GM21737 (cell line): ENCODE data around the gene MAG.

Experiments
- ATAC-seq: cut with Tn5 transposase; IDR thresholded peaks from one replicate; pipeline ENCODE4 v1.9.1; 2021; ENCODE audit warnings: mild to moderate bottlenecking, moderate library complexity; ENCODE audit not compliant: unreplicated experiment

Gene MAG

GRCh38 chr19:35314031-35314430 lies 22.1 kb downstream of the MAG start:
- ATAC-seq, result no peak

DNA sequence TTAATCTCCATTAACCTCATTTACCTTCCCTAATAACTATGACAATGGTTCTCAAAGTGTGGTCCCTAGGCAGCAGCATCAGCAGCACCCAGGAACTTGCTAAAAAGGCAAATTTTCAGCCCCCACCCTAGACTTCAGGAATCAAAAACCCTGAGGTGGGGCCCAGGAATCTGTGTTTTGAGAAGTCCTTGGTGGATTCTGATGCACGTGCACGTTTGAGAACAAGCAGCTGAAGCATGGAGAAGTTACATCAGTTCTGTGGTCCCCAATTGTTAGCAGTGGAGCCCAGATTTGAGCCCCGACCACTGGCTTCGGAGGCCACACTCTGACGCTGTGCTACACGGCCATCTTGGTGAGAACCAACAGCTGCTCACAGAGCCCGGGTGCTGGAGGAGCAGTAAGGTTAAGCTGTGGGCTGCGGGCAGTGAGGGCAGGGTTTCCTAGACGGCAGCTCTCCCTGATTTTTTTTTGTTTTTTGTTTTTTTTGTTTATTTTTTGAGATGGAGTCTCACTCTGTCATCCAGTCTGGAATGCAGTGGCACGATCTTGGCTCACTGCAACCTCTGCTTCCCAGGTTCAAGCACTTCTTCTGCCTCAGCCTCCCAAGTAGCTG lies 23.0 kb downstream of the MAG start:
- no peak for ATAC-seq

DNA sequence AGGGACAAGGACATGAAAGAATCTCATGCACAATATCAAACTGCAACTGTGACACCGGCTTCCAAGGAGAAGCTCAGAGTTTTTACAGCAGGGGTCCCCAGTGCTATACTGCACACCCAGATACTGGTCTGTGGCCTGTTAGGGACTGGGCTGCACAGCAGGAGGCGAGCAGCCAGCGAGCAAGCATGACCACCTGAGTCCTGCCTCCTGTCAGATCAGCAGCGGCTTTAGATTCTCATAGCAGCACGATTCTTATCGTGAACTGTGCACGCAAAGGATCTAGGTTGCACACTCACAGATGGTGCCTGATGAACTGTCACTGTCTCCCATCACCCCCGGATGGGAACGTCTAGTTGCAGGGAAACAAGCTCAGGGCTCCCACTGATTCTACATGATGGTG lies 23.9 kb downstream of the MAG start:
- ATAC-seq, result no peak

- ATAC-seq, result no peak
Observed at GRCh38 chr19:35316560-35316959, 24.6 kb downstream of the MAG start.

DNA sequence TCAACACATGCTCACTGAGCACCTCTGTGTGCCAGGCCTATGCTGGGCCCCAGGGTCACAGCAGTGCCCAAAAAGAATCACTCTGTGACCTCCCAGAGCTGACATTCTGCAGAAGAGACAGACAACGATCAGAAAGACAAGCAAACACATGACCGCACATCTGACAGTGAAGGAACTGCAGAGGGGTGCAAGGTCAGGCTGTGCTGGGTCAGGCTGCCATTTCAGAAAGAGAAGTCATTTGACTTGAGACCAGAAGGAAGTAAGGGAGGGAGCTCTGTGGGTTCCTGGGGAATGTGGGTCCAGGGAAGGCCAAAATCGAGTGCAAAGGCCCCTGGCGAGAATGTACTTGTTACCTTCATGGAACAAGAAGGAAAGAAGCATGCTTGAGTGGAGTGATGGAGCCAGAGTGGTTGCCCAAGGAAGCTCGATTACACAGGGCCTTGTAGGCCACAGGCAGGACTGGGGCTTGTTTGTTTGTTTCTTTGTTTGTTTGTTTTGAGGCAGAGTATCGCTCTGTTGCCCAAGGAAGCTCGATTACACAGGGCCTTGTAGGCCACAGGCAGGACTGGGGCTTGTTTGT lies 25.6 kb downstream of the MAG start:
- no peak for ATAC-seq

DNA sequence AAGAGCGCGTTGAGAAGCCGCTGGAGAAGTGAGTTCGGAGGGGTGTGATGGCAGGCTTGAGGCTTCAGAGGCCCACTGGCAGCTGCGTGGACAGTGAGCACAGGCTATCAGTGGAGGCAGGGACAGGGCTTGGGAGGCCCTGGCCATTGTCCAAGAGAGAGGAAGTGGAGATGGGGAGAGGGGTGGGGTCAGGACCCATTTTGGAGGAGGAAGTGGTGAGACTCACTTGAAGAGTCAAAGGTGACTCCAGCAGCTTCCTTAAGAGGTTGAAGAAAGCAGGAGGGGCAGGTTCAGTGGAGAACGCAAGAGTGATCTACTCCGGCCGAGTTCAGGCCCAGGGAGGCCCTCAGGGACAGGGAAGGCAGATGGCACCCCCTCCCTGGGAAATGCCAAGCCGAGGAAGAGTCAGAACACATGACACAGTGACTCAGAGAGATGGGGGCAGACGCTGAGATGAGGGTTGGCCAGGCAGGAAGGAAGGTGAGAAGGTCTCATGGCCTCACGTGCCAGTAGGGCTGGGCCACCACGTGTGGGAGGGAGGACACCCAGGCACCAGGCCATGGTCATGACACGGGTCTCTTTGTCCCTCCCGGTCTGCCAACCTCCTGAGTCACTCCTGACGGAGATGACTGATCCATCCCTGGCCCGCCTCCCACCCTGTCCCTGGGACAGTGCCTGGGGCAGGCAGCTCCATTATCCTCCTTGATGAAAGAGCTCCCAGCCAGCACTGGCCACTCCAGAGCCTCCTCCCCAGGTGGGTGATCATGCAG lies 26.9 kb downstream of the MAG start:
- no peak for ATAC-seq

DNA sequence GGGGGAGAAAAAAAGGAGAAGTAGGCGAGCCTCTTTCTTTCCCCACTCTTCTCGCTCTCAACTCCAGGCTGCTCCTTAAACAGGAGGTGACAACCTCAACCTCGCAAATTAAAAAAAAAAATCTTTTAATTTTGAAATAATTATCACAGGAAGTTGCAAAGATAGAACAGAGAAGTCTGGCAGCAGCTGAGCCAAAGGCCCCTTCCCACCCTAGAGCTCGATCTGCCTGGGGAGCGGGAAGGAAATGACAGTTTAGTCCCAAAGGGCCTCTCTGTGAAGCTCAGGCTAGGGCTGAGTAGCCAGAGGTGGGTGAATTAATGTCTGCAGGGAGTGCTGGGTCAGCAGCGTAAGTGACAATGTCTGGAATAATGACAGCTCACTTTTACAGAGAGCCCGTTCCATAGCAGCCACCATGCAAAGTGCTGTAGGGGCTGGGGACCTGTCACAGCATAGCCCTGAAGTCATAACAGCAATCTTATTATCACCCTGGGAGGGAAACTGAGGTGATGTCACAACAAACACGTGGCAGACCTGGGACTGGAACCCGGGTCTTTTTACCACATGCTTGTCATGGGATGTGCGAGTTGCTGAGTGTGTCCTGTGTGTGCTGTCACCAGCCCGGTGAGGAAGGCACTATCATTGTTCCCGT lies 28.2 kb downstream of the MAG start:
- no peak for ATAC-seq

- no peak for ATAC-seq
Observed at GRCh38 chr19:35321291-35321690, 29.3 kb downstream of the MAG start.

- ATAC-seq, result no peak
Observed at GRCh38 chr19:35322014-35322413, 30.1 kb downstream of the MAG start.

GRCh38 chr19:35327642-35328041 lies 35.7 kb downstream of the MAG start:
- no peak for ATAC-seq

- ATAC-seq, result peak; percentile 36
Observed at GRCh38 chr19:35328851-35329285, 36.9 kb downstream of the MAG start, which contains the start of gene CD22. TSS of gene CD22 (plus strand) at chr19:35329187. CDS start at chr19:35332041, 2,854 bp downstream.

GRCh38 chr19:35329323-35329722 lies 37.4 kb downstream of the MAG start:
- peak; percentile 4 for ATAC-seq

- peak; percentile 46 for ATAC-seq
Observed at GRCh38 chr19:35330475-35330874, 38.5 kb downstream of the MAG start.

DNA sequence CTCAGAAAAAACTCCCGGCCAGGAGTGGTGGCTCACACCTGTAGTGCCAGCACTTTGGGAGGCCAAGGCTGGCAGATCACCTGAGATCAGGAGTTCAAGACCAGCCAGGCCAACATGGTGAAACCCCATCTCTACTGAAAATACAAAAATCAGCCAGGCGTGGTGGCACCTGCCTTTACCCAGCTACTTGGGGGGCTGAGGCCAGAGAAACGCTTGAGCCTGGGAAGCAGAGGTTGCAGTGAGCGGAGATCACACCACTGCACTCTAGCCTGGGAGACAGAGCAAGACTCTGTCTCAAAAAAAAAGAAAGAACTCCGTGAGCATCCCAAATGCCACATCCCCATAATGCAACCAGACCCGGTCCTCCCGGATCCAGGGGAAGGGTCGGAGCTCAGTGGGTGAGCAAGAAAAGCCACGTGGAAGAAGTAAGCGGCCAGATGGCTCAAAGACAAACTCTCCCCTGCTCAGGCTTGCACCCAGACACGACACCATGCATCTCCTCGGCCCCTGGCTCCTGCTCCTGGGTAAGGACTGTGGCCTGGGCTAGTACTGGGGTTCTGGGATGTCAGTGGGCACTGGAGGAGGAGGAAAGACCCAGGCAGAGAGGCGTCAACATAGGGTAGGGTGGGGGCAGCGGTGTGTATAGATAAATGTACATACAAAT lies 39.7 kb downstream of the MAG start:
- ATAC-seq, result no peak

GRCh38 chr19:35332817-35333216 lies 40.9 kb downstream of the MAG start:
- no peak for ATAC-seq

DNA sequence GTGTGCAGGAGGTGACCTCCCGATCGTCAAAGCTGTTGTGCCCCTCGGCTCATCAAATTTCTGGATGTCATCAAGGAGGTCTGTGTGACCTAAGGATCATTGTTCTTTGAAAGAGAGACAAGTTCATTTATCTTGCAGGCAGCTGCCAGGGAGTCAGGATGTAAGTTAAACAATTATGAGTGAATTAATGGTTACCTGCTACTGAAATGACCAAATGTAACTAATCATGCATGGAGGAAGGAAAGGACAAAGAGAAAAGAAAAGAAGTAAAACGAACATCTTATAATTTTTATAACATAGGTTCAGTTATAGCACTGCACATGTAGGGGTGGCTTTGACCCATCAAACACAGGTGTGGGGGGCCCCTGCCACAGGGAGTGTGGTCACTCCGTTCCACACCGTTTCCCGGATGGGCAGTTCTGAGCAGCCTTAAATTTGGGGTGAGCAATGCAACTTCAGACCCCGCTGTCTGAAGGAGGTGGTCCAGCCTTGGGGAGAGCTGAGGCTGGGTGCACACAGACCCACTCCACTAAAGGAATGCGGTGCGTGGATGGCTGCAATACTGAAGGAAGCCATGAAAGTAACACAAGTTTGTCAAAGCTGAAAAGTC lies 42.3 kb downstream of the MAG start:
- ATAC-seq, result no peak

- no peak for ATAC-seq
Observed at GRCh38 chr19:35336166-35336955, 44.4 kb downstream of the MAG start.

DNA sequence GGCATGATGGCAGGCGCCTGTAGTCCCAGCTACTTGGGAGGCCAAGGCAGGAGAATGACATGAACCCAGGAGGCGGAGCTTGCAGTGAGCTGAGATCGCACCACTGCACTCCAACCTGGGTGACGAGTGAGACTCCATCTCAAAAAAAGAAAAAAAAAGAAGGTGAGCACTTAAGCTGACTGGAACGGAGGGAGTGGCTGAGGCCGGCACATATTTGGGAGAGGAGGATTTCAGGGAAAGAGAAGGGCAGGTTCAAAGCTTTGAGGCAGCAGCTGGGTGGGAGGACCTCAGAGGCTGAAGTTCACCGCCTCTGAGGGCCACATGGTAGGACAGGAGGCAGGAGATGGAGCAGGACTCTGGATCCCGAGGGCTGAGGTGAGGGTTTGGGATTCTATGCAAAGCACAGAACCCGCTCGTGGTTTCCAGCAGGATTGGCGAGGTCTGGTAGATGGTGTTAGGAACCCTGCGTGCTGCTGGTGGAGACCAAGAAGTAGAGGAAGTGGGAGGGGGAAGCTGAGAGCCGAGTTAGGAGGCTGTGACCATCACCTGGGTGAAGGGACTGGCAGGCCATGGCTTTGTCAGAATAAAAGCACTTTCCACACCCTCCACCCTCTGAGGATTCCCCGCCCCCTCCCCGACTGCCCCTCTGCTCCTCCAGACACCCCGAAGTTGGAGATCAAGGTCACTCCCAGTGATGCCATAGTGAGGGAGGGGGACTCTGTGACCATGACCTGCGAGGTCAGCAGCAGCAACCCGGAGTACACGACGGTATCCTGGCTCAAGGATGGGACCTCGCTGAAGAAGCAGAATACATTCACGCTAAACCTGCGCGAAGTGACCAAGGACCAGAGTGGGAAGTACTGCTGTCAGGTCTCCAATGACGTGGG lies 45.4 kb downstream of the MAG start:
- ATAC-seq, result no peak

- no peak for ATAC-seq
Observed at GRCh38 chr19:35337984-35338296, 46.0 kb downstream of the MAG start.
